ENCODE data around the gene SSNA1.

DNA sequence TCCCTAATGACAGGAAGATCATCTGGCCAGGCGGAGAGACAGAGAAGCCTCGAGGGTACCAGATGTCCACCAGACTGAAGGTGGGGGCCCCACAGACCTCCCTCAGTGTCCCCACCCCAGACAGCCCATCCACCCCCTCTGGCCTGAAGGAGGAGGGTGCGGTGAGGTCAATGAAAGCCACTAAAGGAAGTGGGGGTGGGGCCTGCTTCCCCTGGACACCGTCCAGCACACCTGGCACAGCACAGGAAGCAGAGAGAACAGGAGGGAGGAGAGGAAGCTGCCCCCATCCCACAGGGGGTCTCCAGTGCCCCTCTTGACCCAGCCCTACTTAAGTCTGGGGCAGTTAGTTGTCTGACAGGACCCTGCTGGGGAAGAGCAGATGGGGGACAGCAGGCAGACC, 29.9 kb upstream of the SSNA1 start:
- TF ChIP-seq SUZ12 (IDR thresholded peaks at IDR 0.05; ENCODE audit: extremely low read depth, insufficient read depth, insufficient read length) (no peak), YY1 (IDR thresholded peaks at IDR 0.05; ENCODE audit: insufficient read depth, insufficient read length) (no peak), ZNF274 (IDR thresholded peaks at IDR 0.05; ENCODE audit: low read depth, low read length) (no peak)
